ENCODE results near the gene ASPRV1. TPM values are rescaled to one million over a fixed set of nuclear protein-coding genes. Genes with fewer than 3 reads are reported as not detected.

The ASPRV1 gene
- total RNA-seq, 4 donors from 2014 or later: 2.5 to 11.2 (median 5.1) TPM

DNA sequence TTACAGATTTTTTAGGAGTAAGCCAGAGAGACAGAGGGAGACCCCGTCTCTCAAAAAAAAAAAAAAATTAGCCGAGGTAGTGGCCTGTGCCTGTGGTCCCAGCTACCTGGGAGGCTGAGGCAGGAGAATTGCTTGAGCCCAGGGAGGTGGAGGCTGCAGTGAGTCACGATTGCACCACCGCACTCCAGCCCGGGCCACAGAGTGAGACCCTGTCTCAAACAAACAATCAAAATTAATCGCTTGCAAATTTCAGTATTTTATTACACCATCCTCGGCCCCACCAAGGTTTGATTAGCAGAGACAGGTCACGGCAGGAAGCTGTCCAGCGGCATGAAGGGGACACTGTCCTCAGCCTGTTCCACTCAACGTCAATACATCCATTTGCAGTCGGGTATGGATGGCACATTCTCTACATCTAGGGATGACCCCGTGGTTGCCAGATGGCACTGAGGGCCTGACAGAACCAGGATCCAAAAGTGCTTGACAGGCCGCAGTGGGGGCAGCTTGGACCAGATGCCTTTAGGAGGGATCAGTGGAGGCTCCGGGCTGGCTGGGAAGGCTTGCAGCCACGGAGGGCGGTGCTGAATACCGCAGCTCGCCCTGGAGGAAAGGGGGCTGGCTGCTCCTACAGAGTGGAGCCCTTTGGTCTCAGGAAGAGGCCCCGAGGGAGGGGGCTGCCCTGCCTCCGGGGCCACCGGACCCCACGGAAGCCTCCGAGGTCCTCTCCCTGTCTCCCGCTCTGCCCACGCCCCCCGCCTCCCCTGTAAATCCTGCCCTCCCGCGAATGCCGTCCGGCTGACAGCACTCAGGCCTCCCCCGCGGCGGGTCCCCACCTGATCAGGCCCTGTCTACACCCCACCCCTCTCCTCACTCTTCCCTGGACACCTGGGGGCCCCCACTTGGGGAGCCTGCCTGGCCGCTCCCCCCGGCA, 13.1 kb downstream of the ASPRV1 start:
- 46 to 62% methylated on average over 28 to 32 of the region's 35 CpGs for WGBS, 2 donors
- Histone ChIP-seq H3K9me3 (no peaks in the 10 kb centered on the region), H3K36me3 (peaks cover 0 to 6% (median 0%) of the 10 kb centered on the region in 3 donors), H3K27me3 (no peaks in the 10 kb centered on the region), H3K4me3 (no peak overlapping the region), H3K4me1 (peaks cover 0 to 15% (median 3%) of the 10 kb centered on the region in 4 donors), H3K27ac (no peak overlapping the region)
- TF ChIP-seq EP300 (IDR thresholded peaks at IDR 0.05): no peak
- TF ChIP-seq, protein P1, sequence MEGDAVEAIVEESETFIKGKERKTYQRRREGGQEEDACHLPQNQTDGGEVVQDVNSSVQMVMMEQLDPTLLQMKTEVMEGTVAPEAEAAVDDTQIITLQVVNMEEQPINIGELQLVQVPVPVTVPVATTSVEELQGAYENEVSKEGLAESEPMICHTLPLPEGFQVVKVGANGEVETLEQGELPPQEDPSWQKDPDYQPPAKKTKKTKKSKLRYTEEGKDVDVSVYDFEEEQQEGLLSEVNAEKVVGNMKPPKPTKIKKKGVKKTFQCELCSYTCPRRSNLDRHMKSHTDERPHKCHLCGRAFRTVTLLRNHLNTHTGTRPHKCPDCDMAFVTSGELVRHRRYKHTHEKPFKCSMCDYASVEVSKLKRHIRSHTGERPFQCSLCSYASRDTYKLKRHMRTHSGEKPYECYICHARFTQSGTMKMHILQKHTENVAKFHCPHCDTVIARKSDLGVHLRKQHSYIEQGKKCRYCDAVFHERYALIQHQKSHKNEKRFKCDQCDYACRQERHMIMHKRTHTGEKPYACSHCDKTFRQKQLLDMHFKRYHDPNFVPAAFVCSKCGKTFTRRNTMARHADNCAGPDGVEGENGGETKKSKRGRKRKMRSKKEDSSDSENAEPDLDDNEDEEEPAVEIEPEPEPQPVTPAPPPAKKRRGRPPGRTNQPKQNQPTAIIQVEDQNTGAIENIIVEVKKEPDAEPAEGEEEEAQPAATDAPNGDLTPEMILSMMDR (IDR thresholded peaks at IDR 0.05): no peak
- TF ChIP-seq POLR2A (IDR thresholded peaks at IDR 0.05): no peak
- DNase-seq (ENCODE audit: low spot score in 2 of 2): no peak

- TF ChIP-seq POLR2A (IDR thresholded peaks at IDR 0.05) (no peak), EP300 (IDR thresholded peaks at IDR 0.05) (no peak)
- TF ChIP-seq, protein P1 (IDR thresholded peaks at IDR 0.05): no peak
- DNase-seq (ENCODE audit: low spot score in 2 of 2): no peak
- no peak overlapping the region for H3K4me3 ChIP-seq
- no peaks in the 10 kb centered on the region for H3K9me3 ChIP-seq
- H3K36me3 ChIP-seq: peaks cover 0 to 11% (median 0%) of the 10 kb centered on the region in 3 donors
- H3K27me3 ChIP-seq: no peaks in the 10 kb centered on the region
- 89 to 90% methylated on average over 4 of the region's 4 CpGs for WGBS, 2 donors
- H3K27ac ChIP-seq: no peak overlapping the region
- H3K4me1 ChIP-seq: peaks cover 0 to 15% (median 3%) of the 10 kb centered on the region in 4 donors
Measured at GRCh38 chr2:69947325-69947931, 14.0 kb downstream of the ASPRV1 start.

GRCh38 chr2:69946351-69947324, 14.8 kb downstream of the ASPRV1 start:
- WGBS, 2 donors: 64 to 66% methylated on average over 13 of the region's 13 CpGs
- H3K27ac ChIP-seq: no peak overlapping the region
- no peak for DNase-seq (ENCODE audit: low spot score in 2 of 2)
- peaks cover 0 to 15% (median 3%) of the 10 kb centered on the region in 4 donors for H3K4me1 ChIP-seq
- TF ChIP-seq EP300 (IDR thresholded peaks at IDR 0.05) (no peak), POLR2A (IDR thresholded peaks at IDR 0.05) (no peak)
- TF ChIP-seq, protein P1 (IDR thresholded peaks at IDR 0.05): no peak
- no peak overlapping the region for H3K4me3 ChIP-seq
- H3K36me3 ChIP-seq: peaks cover 0 to 11% (median 0%) of the 10 kb centered on the region in 3 donors
- no peaks in the 10 kb centered on the region for H3K27me3 ChIP-seq
- no peaks in the 10 kb centered on the region for H3K9me3 ChIP-seq

- Histone ChIP-seq H3K4me1 (peaks cover 0 to 15% (median 3%) of the 10 kb centered on the region in 4 donors), H3K4me3 (no peak overlapping the region), H3K27ac (no peak overlapping the region), H3K36me3 (peaks cover 0 to 18% (median 0%) of the 10 kb centered on the region in 3 donors), H3K9me3 (no peaks in the 10 kb centered on the region), H3K27me3 (no peaks in the 10 kb centered on the region)
- 83 to 87% methylated on average over 8 of the region's 8 CpGs for WGBS, 2 donors
- TF ChIP-seq, protein P1 (IDR thresholded peaks at IDR 0.05): no peak
- TF ChIP-seq EP300 (IDR thresholded peaks at IDR 0.05): no peak
- no peak for TF ChIP-seq POLR2A (IDR thresholded peaks at IDR 0.05)
- no peak for DNase-seq (ENCODE audit: low spot score in 2 of 2)
Measured at GRCh38 chr2:69945941-69946340, 15.5 kb downstream of the ASPRV1 start.
